Ishikawa (cell line): ENCODE results near the gene COQ8B.

ENCODE experiments used
- CEBPB ChIP-seq: IDR thresholded peaks from 2 replicates; pipeline ENCODE4 v1.6.1; 2012
- CREB1 ChIP-seq: IDR thresholded peaks from 2 replicates; pipeline ENCODE4 v1.6.1; 2012; ENCODE audit warnings: low read depth
- EGR1 ChIP-seq: IDR thresholded peaks from 2 replicates; pipeline ENCODE4 v1.6.1; 2012
- EP300 ChIP-seq: IDR thresholded peaks from 2 replicates; pipeline ENCODE4 v1.6.1; 2012; ENCODE audit warnings: borderline replicate concordance
- FOXM1 ChIP-seq: IDR thresholded peaks from 2 replicates; pipeline ENCODE4 v1.6.1; 2012; ENCODE audit warnings: low read depth, borderline replicate concordance
- MAX ChIP-seq: IDR thresholded peaks from 2 replicates; pipeline ENCODE4 v1.6.1; 2012
- NFIC ChIP-seq: IDR thresholded peaks from 2 replicates; pipeline ENCODE4 v1.6.1; 2012
- RAD21 ChIP-seq: IDR thresholded peaks from 2 replicates; pipeline ENCODE4 v1.6.1; 2012; ENCODE audit warnings: low read depth
- TAF1 ChIP-seq: IDR thresholded peaks from 2 replicates; pipeline ENCODE4 v1.6.1; 2012; ENCODE audit warnings: low read depth, mild to moderate bottlenecking
- TCF12 ChIP-seq: IDR thresholded peaks from 2 replicates; pipeline ENCODE4 v1.6.1; 2012; ENCODE audit warnings: low read depth
- TEAD4 ChIP-seq: IDR thresholded peaks from 2 replicates; pipeline ENCODE4 v1.6.1; 2012
- USF1 ChIP-seq: IDR thresholded peaks from 2 replicates; pipeline ENCODE4 v1.6.1; 2012
- YY1 ChIP-seq: IDR thresholded peaks from 2 replicates; pipeline ENCODE4 v1.6.1; 2012; ENCODE audit warnings: low read depth
- ZBTB7A ChIP-seq: IDR thresholded peaks from 2 replicates; pipeline ENCODE4 v1.6.1; 2012; ENCODE audit warnings: low read depth
- TF ChIP-seq, protein P1 (sequence below): IDR thresholded peaks from 2 replicates; pipeline ENCODE4 v1.6.1; 2012; ENCODE audit warnings: low read depth, mild to moderate bottlenecking

The COQ8B gene

GRCh38 chr19:40702337-40703012 lies 14.2 kb downstream of the COQ8B start:
- no peak for TF ChIP-seq CREB1
- TF ChIP-seq TCF12, result no peak
- TF ChIP-seq YY1, result no peak
- TF ChIP-seq USF1, result no peak
- TF ChIP-seq MAX, result no peak
- TF ChIP-seq TAF1, result no peak
- no peak for TF ChIP-seq NFIC
- TF ChIP-seq TEAD4, result no peak
- no peak for TF ChIP-seq CEBPB
- TF ChIP-seq RAD21, result no peak
- TF ChIP-seq ZBTB7A, result no peak
- TF ChIP-seq EP300, result no peak
- TF ChIP-seq, protein P1, sequence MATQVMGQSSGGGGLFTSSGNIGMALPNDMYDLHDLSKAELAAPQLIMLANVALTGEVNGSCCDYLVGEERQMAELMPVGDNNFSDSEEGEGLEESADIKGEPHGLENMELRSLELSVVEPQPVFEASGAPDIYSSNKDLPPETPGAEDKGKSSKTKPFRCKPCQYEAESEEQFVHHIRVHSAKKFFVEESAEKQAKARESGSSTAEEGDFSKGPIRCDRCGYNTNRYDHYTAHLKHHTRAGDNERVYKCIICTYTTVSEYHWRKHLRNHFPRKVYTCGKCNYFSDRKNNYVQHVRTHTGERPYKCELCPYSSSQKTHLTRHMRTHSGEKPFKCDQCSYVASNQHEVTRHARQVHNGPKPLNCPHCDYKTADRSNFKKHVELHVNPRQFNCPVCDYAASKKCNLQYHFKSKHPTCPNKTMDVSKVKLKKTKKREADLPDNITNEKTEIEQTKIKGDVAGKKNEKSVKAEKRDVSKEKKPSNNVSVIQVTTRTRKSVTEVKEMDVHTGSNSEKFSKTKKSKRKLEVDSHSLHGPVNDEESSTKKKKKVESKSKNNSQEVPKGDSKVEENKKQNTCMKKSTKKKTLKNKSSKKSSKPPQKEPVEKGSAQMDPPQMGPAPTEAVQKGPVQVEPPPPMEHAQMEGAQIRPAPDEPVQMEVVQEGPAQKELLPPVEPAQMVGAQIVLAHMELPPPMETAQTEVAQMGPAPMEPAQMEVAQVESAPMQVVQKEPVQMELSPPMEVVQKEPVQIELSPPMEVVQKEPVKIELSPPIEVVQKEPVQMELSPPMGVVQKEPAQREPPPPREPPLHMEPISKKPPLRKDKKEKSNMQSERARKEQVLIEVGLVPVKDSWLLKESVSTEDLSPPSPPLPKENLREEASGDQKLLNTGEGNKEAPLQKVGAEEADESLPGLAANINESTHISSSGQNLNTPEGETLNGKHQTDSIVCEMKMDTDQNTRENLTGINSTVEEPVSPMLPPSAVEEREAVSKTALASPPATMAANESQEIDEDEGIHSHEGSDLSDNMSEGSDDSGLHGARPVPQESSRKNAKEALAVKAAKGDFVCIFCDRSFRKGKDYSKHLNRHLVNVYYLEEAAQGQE, result no peak
- TF ChIP-seq EGR1, result no peak
- no peak for TF ChIP-seq FOXM1

DNA sequence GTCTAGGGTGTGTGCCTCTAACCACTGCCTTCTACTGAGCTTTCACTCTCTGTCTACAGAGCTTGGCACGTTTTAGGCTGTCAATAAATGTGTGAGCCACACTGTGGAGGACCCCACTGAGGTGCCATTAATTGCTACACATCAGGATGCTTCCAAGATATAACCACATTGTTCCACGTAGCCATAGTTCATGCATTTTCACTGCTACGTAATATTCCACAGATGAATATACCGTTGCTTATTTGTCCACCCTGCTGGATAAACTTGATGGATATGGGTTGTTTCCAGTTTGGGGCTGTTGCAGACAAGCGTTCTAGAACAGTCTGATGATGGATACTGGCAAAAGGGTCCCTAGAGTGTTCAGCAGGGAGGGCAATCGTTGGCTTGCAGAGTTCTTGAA lies 14.9 kb downstream of the COQ8B start:
- TF ChIP-seq ZBTB7A (no peak), TAF1 (no peak), MAX (no peak), EGR1 (no peak), RAD21 (no peak), TEAD4 (no peak), USF1 (no peak), CEBPB (no peak), TCF12 (no peak), YY1 (no peak)

- no peak for TF ChIP-seq MAX
- no peak for TF ChIP-seq CREB1
- TF ChIP-seq, protein P1, result no peak
- no peak for TF ChIP-seq NFIC
- no peak for TF ChIP-seq ZBTB7A
- TF ChIP-seq EGR1, result no peak
- no peak for TF ChIP-seq FOXM1
- no peak for TF ChIP-seq TCF12
- TF ChIP-seq EP300, result no peak
- no peak for TF ChIP-seq YY1
- TF ChIP-seq TAF1, result no peak
- no peak for TF ChIP-seq RAD21
- no peak for TF ChIP-seq TEAD4
- no peak for TF ChIP-seq CEBPB
- no peak for TF ChIP-seq USF1
Observed at GRCh38 chr19:40700083-40700482, 16.6 kb downstream of the COQ8B start.

DNA sequence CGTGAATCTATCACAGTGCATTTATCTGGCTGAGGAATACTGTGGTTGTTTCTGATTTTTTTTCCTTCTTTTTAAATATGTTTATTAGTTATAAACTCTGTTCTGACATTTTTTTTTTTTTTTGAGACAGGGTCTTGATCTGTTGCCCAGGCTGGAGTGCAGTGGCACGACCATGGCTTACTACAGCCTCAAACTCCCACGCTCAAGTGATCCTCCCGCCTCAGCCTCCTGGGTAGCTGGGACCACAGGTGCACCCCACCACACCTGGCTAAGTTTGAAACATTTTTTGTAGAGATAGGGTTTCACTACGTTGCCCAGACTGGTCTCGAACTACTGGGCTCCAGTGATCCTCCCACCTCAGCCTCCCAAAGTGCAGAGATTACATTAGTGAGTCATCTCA lies 19.7 kb downstream of the COQ8B start:
- TF ChIP-seq FOXM1 (no peak), MAX (no peak), TEAD4 (no peak)

DNA sequence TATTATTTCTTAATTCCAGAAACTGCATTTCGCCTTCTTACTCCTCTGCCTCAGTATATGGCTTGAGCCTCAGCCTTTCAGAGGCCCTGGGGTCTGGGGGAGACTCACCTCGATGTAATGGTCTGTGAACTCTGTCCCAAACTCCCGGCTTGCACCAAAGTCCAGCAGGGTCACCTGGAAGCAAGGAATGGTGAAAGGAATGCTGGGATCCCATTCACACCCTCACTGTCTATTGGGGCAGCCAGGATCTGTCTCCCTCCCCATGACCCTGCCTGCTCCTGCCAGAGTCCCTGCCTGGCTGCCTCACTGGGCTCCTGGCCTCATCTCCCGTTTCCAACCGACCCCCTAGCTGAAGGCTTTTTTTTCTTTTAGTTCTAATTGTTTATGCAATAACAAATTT lies 20.8 kb downstream of the COQ8B start:
- TF ChIP-seq YY1, result no peak
- TF ChIP-seq CEBPB, result no peak
- no peak for TF ChIP-seq EP300
- TF ChIP-seq EGR1, result no peak
- TF ChIP-seq TCF12, result no peak
- TF ChIP-seq, protein P1, result no peak
- no peak for TF ChIP-seq NFIC
- TF ChIP-seq USF1, result no peak
